HG03064 (cell line): ENCODE measurements around the gene LRRC4C.

ENCODE experiments used
- ATAC-seq: cut with Tn5 transposase; IDR thresholded peaks from one replicate; pipeline ENCODE4 v1.9.1; 2021; ENCODE audit warnings: low read depth; ENCODE audit not compliant: unreplicated experiment

LRRC4C gene

GRCh38 chr11:40280159-40281051 is 1179.0 kb downstream of the LRRC4C start:
- ATAC-seq: no peak

DNA sequence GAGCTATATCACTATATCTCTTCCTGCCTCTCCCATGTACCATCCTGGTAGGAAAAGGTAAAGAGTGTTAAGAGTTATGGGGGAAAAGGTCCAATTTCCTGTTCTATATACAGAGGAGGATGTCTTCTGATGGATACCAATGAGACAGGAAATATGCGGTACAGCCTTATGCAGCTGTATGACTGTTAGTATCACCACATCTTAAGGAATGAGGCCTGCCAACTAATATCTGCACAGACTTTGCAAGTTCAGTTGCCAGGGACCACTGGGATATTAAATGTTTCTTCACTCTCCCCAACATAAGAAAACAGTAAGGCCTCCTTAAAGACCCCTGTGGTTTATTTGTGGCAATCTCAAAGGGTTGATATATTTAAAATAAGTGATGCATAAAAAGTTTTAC is 1182.5 kb downstream of the LRRC4C start:
- ATAC-seq: no peak

DNA sequence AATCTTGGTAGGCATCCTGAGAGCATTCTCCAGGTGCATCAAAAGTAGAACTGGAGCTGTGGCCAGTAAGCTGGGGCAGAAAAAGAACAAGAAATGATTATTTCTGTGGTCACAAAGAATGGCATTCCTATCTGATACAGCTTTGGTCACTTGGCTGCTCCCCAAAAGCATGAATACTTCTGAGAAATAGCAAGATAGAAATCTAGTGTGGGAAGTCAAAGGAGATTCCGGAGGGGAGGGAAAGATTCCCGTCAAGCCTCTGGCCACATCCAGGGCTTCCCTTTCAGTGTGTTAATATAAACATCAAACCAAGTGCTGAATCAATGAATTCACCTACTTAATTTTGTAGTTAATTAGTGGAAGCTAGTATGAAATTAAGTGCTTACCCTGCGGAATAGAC is 1185.4 kb downstream of the LRRC4C start:
- no peak for ATAC-seq

GRCh38 chr11:40273192-40273732 is 1186.2 kb downstream of the LRRC4C start:
- ATAC-seq: no peak

GRCh38 chr11:40271361-40271760 is 1188.1 kb downstream of the LRRC4C start:
- ATAC-seq: no peak

GRCh38 chr11:40269865-40270264 is 1189.6 kb downstream of the LRRC4C start:
- ATAC-seq: no peak

GRCh38 chr11:40268551-40268950 is 1190.9 kb downstream of the LRRC4C start:
- ATAC-seq: no peak

DNA sequence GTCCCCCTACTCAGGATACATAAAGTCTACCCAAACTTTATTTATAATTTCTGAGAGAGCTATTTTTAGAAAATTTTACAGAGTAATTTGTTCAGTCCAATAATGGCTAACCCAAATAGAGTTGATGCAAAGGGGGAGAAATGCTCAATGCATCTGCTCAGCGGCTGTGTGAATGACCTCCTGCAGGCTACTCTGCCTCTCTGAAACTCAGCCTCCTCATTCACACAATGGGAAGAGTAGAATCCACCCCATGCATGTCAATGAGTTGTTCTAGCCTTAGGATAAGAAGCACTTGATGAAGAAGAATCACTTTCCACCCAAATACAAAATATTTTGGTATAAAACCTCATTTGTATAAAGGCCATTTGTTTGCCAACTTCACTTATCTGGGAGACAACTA is 1204.0 kb downstream of the LRRC4C start:
- ATAC-seq: no peak

DNA sequence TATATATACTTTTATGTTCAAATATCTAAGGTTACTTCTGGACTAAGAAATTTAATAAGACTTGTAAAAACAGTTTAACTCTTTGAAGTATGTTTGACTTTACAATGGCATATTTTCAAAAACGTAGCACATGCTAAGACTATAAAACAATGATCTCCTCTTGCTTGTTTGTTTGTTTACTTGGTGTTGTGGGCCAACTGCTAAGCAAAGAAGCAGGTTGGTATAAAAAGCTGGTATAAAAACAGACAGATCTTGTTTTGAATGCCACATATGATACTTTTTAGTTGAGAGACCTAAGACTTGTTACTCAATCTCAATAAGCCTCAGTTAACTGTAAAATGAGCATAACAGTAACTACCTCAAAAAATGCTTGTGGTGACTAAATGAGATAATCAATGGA is 1206.3 kb downstream of the LRRC4C start:
- no peak for ATAC-seq

DNA sequence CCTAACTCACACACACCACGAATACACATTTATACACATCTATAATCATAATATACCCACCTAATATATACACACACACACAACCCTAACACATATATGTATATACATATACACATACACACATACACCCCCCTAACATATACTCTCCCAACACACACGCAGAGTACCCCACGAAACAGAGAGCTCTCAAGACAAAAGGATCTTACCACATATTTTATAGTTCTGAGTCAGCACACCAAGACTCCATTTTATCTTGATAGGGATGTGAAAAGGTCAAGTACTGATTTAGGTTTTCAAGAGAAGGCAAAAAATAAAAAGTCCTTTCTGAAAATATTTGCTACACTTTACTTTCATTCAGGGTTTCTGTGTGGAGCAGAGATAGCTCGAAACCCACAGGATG is 1207.2 kb downstream of the LRRC4C start:
- no peak for ATAC-seq

- ATAC-seq: no peak
Observed at GRCh38 chr11:40246983-40247382, 1212.5 kb downstream of the LRRC4C start.

- peak; percentile 96 for ATAC-seq
Observed at GRCh38 chr11:40241524-40242051, 1217.9 kb downstream of the LRRC4C start.

DNA sequence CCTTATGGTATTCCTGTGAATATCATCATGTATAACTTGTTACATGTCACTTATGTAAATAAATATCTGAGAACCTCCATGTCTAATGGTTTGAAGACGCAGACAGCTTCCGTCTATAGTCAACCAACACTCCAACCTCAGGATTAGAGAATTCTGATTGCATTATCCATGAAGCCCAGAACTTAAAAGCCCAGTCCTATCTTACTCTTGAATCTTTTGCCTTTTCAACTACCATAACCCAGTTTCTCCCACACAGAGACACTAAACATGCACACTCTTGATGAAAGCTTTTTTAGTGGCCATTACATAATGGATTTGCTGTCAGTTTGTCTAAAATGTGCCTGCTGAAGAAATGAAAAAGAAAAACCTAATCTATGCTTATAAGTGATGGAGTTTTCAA is 1219.2 kb downstream of the LRRC4C start:
- ATAC-seq: no peak

DNA sequence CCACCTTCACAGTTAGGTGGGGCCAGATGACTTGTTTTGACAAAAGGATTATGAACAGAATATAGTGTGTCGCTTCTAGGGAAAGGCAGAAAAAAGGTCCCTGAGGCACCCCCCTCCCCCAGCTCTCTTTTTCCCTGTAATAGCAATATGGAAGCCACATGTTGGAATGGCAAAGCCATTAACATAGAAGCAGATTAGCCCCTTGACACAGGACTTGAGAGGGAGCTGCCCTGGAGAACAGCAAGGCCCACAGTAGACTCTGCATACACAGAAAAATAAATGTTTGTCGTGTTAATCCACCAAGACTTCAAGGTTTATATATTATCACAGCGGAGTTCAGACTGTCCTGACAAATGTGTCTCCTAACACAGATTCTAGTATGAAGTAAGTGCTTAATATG is 1222.9 kb downstream of the LRRC4C start:
- no peak for ATAC-seq

GRCh38 chr11:40235841-40236240 is 1223.6 kb downstream of the LRRC4C start:
- no peak for ATAC-seq

GRCh38 chr11:40230821-40231220 is 1228.6 kb downstream of the LRRC4C start:
- ATAC-seq: no peak

DNA sequence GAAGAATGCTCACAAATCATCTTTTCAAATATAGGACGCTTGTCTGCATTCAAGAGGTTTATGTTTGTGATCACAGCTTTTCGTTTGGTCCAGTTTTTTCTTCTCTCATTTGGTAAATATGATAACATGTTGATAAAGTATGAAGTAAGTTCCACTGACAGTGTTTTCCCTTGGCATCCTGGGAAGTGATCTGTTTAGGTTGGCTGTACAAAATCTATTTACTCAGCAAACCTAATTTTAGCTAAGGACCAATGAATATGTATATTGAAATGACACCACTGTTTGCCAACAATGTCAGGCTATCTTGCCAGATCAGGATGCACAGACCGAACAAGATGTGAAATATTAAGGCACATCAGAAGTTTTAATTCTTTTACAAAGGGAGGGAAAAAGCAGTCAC is 1230.8 kb downstream of the LRRC4C start:
- ATAC-seq: no peak

GRCh38 chr11:40227730-40228129 is 1231.7 kb downstream of the LRRC4C start:
- ATAC-seq: peak; percentile 73

DNA sequence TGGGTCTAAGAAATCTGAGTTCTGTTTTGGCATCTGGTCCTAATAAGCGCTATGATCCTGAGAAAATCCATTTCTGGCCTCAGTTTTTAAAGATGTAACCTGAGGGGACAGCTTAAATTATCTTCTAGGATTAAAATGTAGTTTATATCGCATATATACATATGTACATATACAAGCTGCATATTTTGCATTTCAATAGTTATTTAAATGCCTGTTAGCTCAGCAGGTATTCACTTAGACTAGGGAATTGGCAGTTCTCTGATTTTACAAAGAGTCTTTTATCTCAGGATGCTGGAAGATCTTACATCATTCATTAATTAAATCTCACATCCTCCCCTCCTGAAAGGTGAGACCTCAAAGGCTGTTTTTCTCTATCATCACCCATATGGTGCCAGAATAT is 1232.8 kb downstream of the LRRC4C start:
- ATAC-seq: no peak

DNA sequence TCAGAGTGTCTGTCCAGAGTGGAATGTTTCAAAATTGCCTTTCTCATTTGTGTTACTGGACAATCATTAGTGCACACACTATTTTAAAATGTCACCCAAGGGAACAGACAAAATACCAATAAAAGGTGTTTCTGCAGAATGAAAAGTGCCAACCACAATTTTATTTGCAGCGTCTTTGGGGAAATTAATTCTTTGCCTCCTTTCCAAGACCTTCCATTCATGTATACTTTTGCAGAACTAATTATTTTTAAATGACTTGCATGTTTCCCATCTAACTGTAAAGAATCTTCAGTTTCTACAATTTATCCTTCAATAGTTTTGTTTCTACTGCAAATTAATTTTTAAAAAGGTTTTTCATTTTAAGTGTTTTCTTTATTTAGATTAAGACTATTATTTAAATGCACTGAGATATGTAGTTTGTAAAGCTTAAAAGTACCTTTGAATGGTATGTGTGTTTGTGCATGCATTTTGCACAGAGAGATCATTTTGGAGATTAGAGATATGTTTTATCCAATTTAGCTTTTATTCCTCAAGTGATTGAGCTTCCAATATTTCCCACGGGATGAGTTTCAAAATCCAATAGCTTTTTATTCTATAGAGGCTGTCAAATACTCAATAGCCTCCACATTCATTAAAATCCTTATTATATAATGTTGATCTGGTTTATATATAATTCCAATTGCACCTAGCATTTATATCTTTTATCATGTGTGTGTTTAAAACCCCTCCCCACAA is 1235.7 kb downstream of the LRRC4C start:
- no peak for ATAC-seq

GRCh38 chr11:40219401-40219800 is 1240.1 kb downstream of the LRRC4C start:
- ATAC-seq: no peak
